GM19372 (cell line): ENCODE results near the gene SERPINH1.
"Not testable (repeated sequence)": the region's sequence is repeated elsewhere in the genome, so short reads cannot be mapped to it uniquely, and the experiment has no call there.

Source experiments
- ATAC-seq: cut with Tn5 transposase; IDR thresholded peaks from one replicate; pipeline ENCODE4 v1.9.1; 2021; ENCODE audit warnings: mild to moderate bottlenecking, low read depth, moderate library complexity; ENCODE audit not compliant: unreplicated experiment

The SERPINH1 gene

GRCh38 chr11:75571625-75572024 is 9.6 kb downstream of the SERPINH1 start:
- ATAC-seq, result no peak

GRCh38 chr11:75572744-75573143 is 10.7 kb downstream of the SERPINH1 start:
- no peak for ATAC-seq

GRCh38 chr11:75574698-75575602 is 12.9 kb downstream of the SERPINH1 start:
- ATAC-seq, result no peak

GRCh38 chr11:75576017-75576416 is 14.0 kb downstream of the SERPINH1 start:
- no peak for ATAC-seq

GRCh38 chr11:75576499-75576918 is 14.5 kb downstream of the SERPINH1 start:
- ATAC-seq, result no peak

- ATAC-seq, result no peak
Observed at GRCh38 chr11:75577207-75577606, 15.2 kb downstream of the SERPINH1 start.

GRCh38 chr11:75578977-75579376 is 16.9 kb downstream of the SERPINH1 start:
- no peak for ATAC-seq

GRCh38 chr11:75579841-75580240 is 17.8 kb downstream of the SERPINH1 start:
- no peak for ATAC-seq

GRCh38 chr11:75582506-75582894 is 20.4 kb downstream of the SERPINH1 start:
- ATAC-seq, result no peak

GRCh38 chr11:75582895-75583717 is 21.1 kb downstream of the SERPINH1 start:
- ATAC-seq, result no peak

GRCh38 chr11:75583718-75584658 is 21.9 kb downstream of the SERPINH1 start:
- no peak for ATAC-seq

- not testable (repeated sequence) for ATAC-seq
Observed at GRCh38 chr11:75584659-75585292, 22.7 kb downstream of the SERPINH1 start.

- no peak for ATAC-seq
Observed at GRCh38 chr11:75585293-75585670, 23.2 kb downstream of the SERPINH1 start.

GRCh38 chr11:75586395-75586794 is 24.3 kb downstream of the SERPINH1 start:
- ATAC-seq, result no peak

- ATAC-seq, result no peak
Observed at GRCh38 chr11:75588051-75588481, 26.0 kb downstream of the SERPINH1 start.

- no peak for ATAC-seq
Observed at GRCh38 chr11:75589051-75589450, 27.0 kb downstream of the SERPINH1 start.

- ATAC-seq, result no peak
Observed at GRCh38 chr11:75589933-75590332, 27.9 kb downstream of the SERPINH1 start.

GRCh38 chr11:75591371-75591770 is 29.3 kb downstream of the SERPINH1 start:
- ATAC-seq, result no peak

GRCh38 chr11:75591966-75592365 is 29.9 kb downstream of the SERPINH1 start:
- ATAC-seq, result no peak

GRCh38 chr11:75592715-75593114 is 30.7 kb downstream of the SERPINH1 start:
- ATAC-seq, result no peak
